Endodermal cell (in vitro differentiated cells): ENCODE results near the gene SLC27A6. TPM values are rescaled to one million over a fixed set of nuclear protein-coding genes. Genes with fewer than 3 reads are reported as not detected.

Source experiments
- DNase-seq: peaks from one replicate; pipeline ENCODE4 v3.0.0-alpha.2; 2017
- H3K27ac ChIP-seq: 2 replicates; pipeline ENCODE4 v1.5.1; 2013; ENCODE audit warnings: mild to moderate bottlenecking, low read depth, low read length, moderate library complexity
- H3K27me3 ChIP-seq: 2 replicates; pipeline ENCODE4 v1.6.1; 2013; ENCODE audit warnings: mild to moderate bottlenecking, low read length, moderate library complexity; ENCODE audit not compliant: insufficient read depth, control insufficient read depth, poor library complexity, severe bottlenecking
- H3K36me3 ChIP-seq: 2 replicates; pipeline ENCODE4 v1.7.0; 2013; ENCODE audit warnings: mild to moderate bottlenecking, low read length, moderate library complexity; ENCODE audit not compliant: control insufficient read depth, insufficient read depth
- H3K4me1 ChIP-seq: one replicate; pipeline ENCODE4 v1.7.0; 2013; ENCODE audit warnings: low read length; ENCODE audit not compliant: control insufficient read depth, insufficient read depth
- H3K4me3 ChIP-seq: 2 replicates; pipeline ENCODE4 v1.5.1; 2013; ENCODE audit warnings: mild to moderate bottlenecking, low read length, moderate library complexity
- H3K9ac ChIP-seq: 2 replicates; pipeline ENCODE4 v1.6.1; 2013; ENCODE audit warnings: mild to moderate bottlenecking, low read length, moderate library complexity; ENCODE audit not compliant: poor library complexity, severe bottlenecking; ENCODE audit errors: extremely low read depth
- H3K9me3 ChIP-seq: 2 replicates; pipeline ENCODE4 v1.6.1; 2013; ENCODE audit warnings: mild to moderate bottlenecking, low read length, moderate library complexity; ENCODE audit not compliant: control insufficient read depth
- H3K27ac Mint-ChIP-seq: 2 replicates; pipeline ENCODE4 v1.8.0; 2020; ENCODE audit warnings: mixed read lengths
- H3K27me3 Mint-ChIP-seq: 2 replicates; pipeline ENCODE4 v1.8.0; 2021; ENCODE audit warnings: mild to moderate bottlenecking, mixed read lengths; ENCODE audit not compliant: insufficient read depth
- H3K36me3 Mint-ChIP-seq: 2 replicates; pipeline ENCODE4 v1.8.0; 2020; ENCODE audit warnings: low read depth, mixed read lengths
- H3K4me1 Mint-ChIP-seq: 2 replicates; pipeline ENCODE4 v1.8.0; 2020; ENCODE audit warnings: mixed read lengths
- H3K4me3 Mint-ChIP-seq: 2 replicates; pipeline ENCODE4 v1.8.0; 2020; ENCODE audit warnings: mild to moderate bottlenecking, moderate library complexity, mixed read lengths
- H3K9me3 Mint-ChIP-seq: 2 replicates; pipeline ENCODE4 v1.8.0; 2020; ENCODE audit warnings: mild to moderate bottlenecking, mixed read lengths
- CTCF ChIP-seq: fragments of 200-600 bp; sonication (generic); conservative IDR thresholded peaks from 2 replicates; pipeline ENCODE4 v1.5.0; 2021; ENCODE audit warnings: antibody characterized with exemption, mild to moderate bottlenecking
- WGBS, 2 experiments: methylation state at CpG; one replicate each; pipeline versions ENCODE4 v1.1.5 to v1.1.7; 2013; ENCODE audit warnings: missing lambda C conversion rate in 2 of 2, mixed read lengths in 1 of 2; ENCODE audit not compliant: insufficient coverage in 1 of 2, insufficient read length in 1 of 2; 5-methylcytosine and 5-hydroxymethylcytosine counted together
- total RNA-seq, 2 donors: library from RNA; stranded (reverse); fragmentation: NEBNext Ultra II Directional in 1 of 2; extraction: Animal tissue kit (Norgen Biotek cat#: 25700) in 1 of 2; gene quantifications; 2 replicates in 1 of 2; 3 replicates in 1 of 2; pipeline ENCODE4 v1.2.1, GENCODE V29; 2021

The SLC27A6 gene
- total RNA-seq, 2 donors from 2014 or later = 3.3 to 7.2 TPM

- H3K4me3 ChIP-seq = no peak overlapping the region
- H3K9ac ChIP-seq = no peak overlapping the region
- H3K27me3 Mint-ChIP-seq = no peaks in the 10 kb centered on the region
- no peak overlapping the region for H3K27ac ChIP-seq
- no peak overlapping the region for H3K27ac Mint-ChIP-seq
- no peaks in the 10 kb centered on the region for H3K36me3 ChIP-seq
- no peak for DNase-seq
- H3K4me1 Mint-ChIP-seq = no peaks in the 10 kb centered on the region
- H3K36me3 Mint-ChIP-seq = no peaks in the 10 kb centered on the region
- H3K9me3 ChIP-seq = peaks cover 19% of the 10 kb centered on the region
- 75% methylated on average over 2 of the region's 2 CpGs; no CpG with 5 or more reads in 1 of the 2 experiments for WGBS, 2 experiments
- peaks cover 5% of the 10 kb centered on the region for H3K9me3 Mint-ChIP-seq
- H3K27me3 ChIP-seq = no peaks in the 10 kb centered on the region
- no peaks in the 10 kb centered on the region for H3K4me1 ChIP-seq
- H3K4me3 Mint-ChIP-seq = no peak overlapping the region
- no peak for TF ChIP-seq CTCF
Observed at GRCh38 chr5:129048509-129048908, 83.2 kb downstream of the SLC27A6 start.

GRCh38 chr5:129049126-129049799 lies 84.0 kb downstream of the SLC27A6 start:
- Histone ChIP-seq H3K36me3 (no peaks in the 10 kb centered on the region), H3K4me3 (no peak overlapping the region), H3K4me1 (no peaks in the 10 kb centered on the region), H3K9me3 (peaks cover 15% of the 10 kb centered on the region), H3K27ac (no peak overlapping the region), H3K9ac (no peak overlapping the region), H3K27me3 (no peaks in the 10 kb centered on the region)
- no peak for TF ChIP-seq CTCF
- WGBS, 2 experiments = 87% methylated on average over 2 of the region's 2 CpGs; no CpG with 5 or more reads in 1 of the 2 experiments
- H3K9me3 Mint-ChIP-seq = peaks cover under 1% of the 10 kb centered on the region
- H3K27ac Mint-ChIP-seq = no peak overlapping the region
- no peaks in the 10 kb centered on the region for H3K4me1 Mint-ChIP-seq
- no peak overlapping the region for H3K4me3 Mint-ChIP-seq
- no peaks in the 10 kb centered on the region for H3K36me3 Mint-ChIP-seq
- DNase-seq = no peak
- H3K27me3 Mint-ChIP-seq = no peaks in the 10 kb centered on the region

- no peaks in the 10 kb centered on the region for H3K4me1 ChIP-seq
- H3K4me3 ChIP-seq = no peak overlapping the region
- Mint-ChIP-seq H3K27ac (no peak overlapping the region), H3K9me3 (no peaks in the 10 kb centered on the region), H3K4me1 (no peaks in the 10 kb centered on the region), H3K4me3 (no peak overlapping the region), H3K27me3 (no peaks in the 10 kb centered on the region), H3K36me3 (no peaks in the 10 kb centered on the region)
- H3K27me3 ChIP-seq = no peaks in the 10 kb centered on the region
- no peaks in the 10 kb centered on the region for H3K36me3 ChIP-seq
- WGBS, 2 experiments = 92 to 93% methylated on average over 3 of the region's 4 CpGs
- no peak overlapping the region for H3K27ac ChIP-seq
- no peaks in the 10 kb centered on the region for H3K9me3 ChIP-seq
- DNase-seq = no peak
- no peak for TF ChIP-seq CTCF
- H3K9ac ChIP-seq = no peak overlapping the region
Observed at GRCh38 chr5:129051283-129051682, 86.0 kb downstream of the SLC27A6 start.
